GM21515 (cell line): Measurements from ENCODE around the gene PTCD3.

Experiments
- ATAC-seq: cut with Tn5 transposase; IDR thresholded peaks from one replicate; pipeline ENCODE4 v1.9.1; 2021; ENCODE audit not compliant: unreplicated experiment

PTCD3 gene

DNA sequence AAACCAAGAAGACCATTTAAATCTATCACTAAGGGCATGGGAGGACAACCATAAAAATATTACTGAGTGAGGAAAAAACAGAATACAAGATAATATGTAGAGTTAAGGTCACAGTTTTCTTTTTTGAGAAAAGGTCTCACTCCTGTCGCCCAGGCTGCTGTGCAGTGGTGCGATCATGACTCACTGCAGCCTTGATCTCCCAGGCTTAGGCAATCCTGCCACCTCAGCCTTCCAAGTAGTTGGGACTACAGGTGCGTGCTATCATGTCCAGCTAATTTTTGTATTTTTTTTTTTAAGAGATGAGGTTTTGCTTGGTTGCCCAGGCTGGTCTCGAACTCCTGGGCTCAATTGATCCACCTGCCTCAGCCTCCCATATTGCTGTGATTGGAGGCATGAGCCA lies 24.3 kb upstream of the PTCD3 start:
- no peak for ATAC-seq

DNA sequence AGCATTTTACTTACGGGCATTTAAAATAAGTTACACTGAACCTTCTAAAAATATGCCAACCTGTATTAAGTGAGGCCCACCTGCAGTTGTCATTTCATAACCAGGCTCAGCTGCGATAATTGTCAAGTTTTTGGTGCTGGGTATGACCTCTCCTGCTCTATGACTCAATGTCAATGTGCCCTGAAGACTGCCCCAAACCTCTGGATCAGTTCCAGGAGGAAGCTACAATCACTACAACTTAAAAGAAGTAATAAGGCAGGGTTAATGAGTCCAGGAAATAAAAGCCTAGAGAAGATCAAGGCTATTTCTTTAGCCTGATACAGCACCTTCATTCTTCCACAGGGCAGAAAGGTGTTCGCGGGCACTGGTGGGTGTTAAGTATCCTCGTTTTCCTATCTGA lies 23.3 kb upstream of the PTCD3 start:
- ATAC-seq: no peak

DNA sequence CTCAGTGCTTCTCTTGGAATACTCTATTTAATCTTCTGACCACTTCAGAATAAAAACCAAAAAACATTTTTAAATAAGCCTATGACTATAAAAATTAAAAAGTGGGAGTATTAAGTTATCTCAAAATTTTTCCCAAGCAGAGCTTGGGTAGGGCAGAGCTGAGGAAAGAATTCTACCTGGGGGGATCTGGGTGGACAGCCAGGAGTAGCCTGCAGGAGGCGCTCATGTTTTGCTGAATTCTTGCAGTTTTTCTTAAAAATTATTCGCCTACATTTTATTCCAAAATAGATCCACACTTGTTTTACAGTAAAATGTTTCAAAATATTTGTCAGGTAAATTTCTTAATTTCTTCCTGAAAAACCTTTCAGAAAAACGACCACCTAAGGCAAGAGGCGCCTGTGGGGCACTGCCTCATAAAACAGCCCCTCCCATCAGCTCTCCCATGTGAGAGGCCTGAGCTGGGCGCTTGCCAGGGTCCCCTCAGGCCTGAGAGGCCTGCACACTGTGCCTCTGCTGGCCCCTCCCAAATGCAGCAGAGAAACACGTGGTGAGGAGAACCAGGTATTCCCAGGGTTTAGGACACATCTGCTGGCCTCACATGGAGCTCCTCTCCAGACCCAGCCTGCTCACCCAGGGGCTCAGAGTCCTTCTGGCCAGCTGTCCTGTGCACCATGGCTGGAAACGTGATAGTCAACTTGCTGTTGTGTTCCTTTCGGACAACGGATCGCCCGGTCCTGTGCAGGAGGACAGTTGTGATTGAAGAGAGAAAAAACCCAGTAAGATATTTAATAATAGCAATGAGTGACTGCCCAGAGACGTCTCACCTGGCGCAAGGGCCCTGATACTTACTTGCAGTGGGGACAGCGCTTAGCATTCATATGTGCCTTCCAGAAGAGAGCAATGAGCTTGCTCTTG lies 17.8 kb upstream of the PTCD3 start:
- ATAC-seq: no peak

DNA sequence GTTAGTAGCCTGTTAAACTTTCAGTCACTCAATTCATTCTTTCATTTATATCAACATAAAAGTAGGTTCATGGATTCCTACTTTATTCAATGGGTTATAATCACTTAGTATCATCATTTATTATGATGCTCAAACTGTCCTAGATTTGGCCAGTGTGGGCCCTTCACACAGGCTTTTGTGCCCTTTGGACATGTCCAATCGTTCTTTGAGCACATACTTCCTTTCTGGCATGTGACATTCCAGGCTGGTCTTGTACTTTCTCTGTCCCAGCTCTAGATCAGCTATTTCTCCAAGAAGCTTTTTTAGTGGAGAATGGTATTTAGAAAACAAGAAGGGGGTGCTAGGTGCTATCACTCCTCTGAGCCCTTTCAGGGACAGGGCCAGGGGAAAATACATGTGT lies 11.8 kb upstream of the PTCD3 start:
- ATAC-seq: no peak

DNA sequence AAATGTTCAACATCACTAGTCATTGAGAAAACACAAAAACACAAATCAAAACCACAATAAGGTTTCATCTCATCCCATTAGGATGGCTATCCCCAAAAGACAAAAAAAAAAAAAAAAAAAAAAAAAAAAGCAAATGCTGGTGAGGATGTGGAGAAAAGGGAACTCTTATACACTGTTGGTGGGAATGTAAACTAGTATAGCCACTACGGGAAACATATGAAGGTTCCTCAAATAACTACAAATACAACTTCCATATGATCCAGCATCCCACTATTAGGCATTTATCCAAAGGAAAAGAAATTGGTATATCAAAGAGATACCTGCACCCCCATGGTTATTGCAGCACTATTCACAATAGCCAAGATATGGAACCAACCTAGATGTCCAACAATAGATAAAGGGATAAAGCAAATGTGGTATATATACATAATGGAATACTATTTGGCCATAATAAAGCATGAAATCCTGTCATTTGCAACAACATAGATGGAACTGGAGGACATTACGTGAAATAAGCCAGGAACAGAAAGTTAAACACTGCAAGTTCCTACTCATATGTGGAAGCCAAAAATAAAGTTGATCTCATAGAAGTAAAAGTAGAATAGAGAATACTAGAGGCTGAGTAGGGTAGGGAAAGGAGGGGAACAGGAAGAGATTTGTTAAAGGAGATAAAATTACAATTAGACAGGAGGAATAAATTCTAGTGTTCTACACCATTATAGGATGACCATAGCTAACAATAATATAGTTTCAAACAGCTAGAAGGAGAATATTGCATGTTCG lies 8.7 kb upstream of the PTCD3 start:
- ATAC-seq: no peak

DNA sequence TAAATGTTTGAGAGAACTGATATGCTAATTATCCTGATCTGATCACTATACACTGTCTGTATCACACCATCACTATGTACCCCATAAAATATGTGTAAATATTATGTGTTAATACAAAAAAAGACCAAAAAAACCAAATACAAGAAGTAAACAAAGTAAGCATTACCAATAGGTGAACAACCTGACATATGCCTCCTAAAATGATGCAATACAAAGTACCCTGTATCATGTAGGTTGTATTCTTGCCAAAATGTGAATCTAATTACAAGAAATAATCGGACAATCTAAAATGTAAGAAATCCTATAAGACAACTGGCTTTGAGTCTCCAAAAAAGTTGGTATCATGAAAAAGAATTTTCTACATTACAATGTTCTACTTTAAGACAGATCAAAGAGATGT lies 8.1 kb upstream of the PTCD3 start:
- no peak for ATAC-seq

DNA sequence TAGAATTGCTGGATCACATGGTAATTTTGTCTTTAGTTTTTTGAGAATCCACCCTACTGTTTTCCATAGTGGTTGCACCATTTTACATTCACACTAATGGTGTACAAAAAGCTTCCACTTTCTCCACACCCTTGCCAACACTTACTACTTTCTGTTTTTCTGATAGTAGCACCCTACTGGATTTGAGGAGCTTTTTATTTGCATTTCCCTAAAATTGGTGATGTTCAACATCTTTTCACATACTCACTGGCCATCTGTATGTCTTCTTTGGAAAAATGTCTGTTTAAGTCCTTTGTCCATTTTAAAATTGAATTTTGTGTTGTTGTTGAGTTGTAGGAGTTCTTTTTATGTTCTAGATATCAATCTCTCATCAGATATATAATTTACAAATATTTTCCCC lies 3.9 kb upstream of the PTCD3 start:
- ATAC-seq: no peak

DNA sequence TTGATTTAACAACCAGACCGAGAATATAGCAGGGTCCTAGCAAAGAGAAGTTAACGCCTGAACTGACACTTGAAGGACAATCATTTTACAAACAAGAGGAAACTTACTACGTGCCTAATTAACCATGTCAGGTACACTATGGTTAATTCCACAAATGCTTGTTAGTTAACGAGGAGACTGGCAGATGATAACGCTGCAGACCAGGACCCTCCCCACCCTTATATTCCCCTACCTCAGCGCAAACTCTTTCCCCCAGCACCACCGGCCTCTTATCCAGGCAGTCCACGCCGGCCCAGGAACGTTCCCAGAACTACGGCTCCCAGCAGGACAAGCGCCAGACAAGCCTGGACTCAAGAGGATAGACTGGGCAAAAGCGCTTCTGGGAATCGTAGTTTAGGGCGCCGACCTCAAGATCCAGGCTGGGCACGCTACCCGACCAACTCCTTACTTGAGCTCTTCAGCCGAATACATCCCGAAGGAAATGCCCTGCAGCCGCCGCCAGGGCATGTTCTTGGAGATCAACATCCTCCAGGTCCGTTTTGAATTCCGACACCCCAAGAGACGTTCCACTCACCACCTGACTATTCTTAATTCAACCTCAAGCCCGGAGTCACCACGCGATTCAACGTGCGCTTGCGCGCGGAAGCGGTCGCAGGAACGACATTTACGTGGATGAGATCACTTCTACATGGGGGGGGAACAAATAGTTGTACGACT lies 625 bp upstream of the PTCD3 start, which contains the start of gene POLR1A:
Gene POLR1A, minus strand, starts transcription at position 635 of the 717 bp plus-strand sequence. Its CDS starts 110 bp downstream, at position 525.
- peak; percentile 60 for ATAC-seq

DNA sequence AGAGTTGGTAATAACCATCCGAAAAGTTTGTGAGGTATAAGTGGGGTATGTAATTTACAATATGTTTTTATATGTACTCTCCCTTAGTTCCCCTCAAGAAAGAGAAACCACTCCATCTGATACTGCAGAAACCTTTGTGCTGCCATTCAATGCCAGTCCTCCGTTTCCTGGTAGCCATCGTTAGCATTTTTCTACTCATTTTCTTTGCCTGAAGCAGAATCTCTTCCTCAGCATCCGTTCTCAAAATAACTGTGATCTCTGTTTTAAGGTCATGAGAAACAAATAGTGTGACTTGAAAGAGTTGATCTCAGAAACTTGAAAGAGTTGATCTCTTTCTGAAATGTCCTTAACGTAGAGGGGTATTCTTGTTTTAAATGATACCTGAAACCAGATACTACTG lies 996 bp downstream of the PTCD3 start:
- ATAC-seq: no peak

DNA sequence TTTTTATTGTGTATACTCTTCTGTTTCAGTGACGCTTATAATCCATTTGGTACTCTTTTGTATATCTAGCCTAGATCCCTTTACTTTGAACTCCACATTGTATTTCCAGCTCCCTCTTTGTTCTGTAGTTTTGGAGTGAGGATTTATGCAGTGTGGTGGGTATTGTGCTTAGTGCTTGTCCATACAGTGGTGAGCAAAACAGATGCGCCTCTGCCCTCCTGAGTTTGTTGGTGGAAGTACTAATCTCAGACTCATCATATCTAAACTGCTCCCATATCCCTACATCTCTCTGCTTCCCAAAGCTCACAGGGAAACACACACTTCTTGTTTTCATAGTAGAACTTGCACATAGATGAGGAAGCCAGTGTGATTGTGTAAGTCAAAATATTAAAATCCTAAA lies 12.1 kb downstream of the PTCD3 start:
- ATAC-seq: no peak

DNA sequence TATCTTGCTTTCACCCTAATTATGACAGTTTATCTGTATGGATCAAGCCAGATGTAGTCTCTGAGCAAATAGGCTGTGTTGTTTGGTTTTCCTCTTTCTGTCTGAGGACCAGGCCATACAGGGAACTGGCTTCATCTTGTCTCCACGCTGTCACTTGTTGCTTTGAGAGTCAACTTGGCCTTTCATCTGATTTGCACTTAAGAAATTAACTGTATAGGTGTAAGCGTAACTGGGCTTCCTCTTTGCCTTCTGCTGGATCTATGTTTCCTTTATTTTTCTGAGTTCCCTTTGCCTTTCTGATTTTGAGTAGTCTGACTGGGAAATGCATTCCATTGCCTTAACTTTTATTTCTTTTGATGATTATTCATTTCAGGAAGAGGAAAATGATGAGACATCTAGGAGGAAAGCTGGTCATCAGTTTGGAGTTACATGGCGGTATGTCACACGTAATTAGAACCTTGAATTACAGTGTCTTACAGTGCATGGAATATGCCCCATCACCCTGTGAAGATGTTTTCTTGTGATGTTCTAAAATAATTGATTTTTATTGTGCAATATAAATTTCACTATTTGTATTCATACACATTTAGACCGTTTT lies 17.4 kb downstream of the PTCD3 start:
- ATAC-seq: no peak

DNA sequence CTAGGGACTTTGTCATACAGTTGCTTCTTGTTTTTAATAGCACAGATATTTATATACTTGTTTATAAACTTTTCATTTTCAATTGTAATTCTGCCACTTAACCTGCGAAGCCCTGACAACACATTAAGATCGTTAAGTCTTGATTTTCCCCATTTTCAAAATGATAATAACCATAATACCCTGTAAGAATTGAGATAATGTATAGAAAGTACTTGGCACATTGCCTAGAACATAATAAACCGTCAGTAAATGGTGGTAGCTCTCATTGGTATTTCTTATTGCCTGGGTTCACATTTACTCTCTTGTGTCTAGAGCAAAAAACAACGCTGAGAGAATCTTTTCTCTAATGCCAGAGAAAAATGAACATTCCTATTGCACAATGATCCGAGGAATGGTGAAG lies 18.6 kb downstream of the PTCD3 start:
- no peak for ATAC-seq

DNA sequence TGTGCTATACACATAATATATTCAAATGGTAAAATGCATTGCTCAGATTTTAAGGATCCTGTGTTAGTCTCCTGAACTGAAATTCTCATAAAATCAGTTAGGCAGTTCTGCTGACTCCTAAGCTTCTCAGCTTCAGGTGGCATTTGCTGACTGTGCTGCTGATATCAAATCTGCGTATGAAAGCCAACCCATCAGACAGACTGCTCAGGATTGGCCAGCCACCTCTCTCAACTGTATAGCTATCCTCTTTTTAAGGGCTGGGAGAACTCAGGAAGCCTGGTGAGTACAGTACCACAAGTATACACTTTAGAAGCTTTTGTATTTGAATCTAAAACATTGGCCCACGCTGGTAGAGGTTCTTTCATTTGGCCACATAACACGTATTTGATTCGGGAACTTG lies 28.7 kb downstream of the PTCD3 start:
- no peak for ATAC-seq

DNA sequence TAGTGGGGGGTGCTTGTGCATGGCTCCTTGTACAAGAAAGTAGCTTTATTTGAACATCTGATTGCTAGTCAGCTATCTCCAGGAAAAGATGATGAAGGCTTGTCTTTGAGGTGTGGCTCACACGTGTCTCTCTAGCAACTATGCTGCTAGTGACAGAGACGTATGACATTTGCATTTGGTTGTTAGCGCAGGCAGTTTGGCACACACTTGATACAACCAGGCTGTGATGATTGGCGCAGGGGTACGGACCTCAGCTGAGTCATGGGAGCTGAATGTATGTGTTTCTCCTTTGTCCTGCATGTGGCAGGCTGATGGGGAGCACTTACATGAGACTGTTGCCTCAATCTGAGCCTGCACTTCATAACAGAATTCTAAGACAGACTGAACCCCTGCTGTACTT lies 29.6 kb downstream of the PTCD3 start:
- ATAC-seq: no peak

DNA sequence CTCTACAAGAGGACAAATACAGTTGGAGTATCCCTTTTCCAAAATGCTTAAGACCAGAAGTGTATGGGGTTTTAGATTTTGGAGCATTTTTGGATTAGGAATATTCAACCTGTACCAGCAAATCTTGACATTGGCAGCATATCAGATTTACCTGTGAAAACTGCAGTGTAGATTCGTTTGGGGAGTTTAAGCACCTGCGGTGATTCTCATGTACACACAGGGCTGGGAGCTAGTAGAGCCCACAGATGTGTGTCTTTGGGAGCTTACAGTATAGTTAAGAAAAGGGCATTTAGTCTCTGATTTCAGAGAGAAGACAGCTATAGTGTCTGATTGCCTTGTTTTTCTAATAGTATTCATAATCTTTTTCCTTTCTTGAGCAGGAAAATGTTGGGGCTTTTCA lies 30.1 kb downstream of the PTCD3 start:
- ATAC-seq: no peak

DNA sequence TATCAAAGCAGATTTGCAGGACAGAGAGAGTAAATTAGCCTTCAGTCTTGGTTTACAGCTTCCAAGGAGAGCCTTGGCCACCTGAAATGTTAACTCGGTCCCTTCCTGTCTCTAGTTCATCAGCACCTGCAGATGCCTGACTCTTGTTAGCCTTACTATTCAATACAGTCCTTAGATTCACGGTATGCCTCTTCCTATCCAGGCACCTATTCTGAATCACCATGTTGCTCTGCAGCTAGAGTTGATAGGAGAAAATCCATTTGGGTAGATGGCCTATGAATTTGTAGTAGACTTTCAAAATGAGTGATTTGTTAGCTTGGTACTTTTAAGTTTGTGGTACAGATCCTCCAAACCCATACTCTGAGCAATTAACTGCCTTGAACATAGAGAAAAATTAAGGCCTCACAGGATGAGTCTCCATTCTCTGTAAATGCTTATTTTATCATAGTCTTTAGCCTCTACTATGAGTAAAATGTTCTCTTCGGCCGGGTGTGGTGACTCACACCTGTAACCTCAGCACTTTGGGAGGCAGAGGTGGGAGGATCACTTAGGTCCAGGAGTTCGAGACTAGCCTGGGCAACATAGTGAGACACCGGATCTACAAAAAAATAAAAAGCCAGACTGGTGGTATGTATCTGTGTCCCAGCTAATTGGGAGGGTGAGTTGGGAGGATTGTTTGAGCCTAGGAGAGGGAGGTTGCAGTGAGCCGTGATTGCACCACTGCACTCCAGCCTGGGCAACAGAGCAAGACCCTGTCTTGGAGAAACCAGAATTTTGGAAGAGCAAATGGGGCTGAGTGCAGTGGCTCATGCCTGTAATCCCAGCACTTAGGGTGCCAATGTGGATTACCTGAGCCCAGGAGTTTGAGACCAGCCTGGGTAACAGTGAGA lies 32.9 kb downstream of the PTCD3 start:
- no peak for ATAC-seq

DNA sequence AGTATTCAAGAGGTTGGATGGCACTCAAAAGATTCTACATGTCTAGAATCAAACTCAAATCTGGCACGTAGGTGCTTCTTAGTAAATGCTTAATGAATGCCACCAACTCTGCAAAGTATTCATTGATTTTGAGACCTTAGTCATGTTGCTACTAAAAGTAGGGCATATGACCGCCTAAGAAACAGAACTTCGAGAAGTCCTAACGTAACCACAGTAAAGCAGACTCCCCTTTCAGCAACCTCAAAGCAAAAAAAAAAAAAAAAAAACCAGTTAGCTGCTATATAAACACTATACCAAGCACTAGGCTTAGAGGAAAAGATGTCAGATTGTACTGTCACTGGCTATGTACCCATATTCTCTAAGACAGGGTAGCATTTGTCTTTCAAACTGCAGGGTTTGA lies 33.9 kb downstream of the PTCD3 start:
- ATAC-seq: no peak

DNA sequence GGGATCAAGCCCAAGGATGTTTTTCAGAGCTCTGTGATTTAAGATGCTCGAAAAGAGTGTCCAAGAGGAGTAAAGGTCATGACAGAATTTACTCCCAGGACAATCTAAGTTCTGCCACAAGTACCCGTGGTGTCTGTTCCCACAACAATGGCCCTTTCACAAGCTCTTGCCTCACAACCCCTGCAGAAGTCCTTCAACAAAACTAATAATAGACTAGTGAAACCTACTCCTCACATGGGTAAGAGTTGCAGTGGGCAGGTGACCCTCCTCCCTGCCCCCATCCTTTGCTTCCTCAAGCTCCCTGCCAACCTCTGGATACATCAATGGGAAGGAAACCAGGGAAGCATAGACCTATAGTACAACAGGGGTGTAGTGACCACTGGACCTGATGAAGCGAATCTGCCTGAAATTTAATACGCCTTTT lies 34.9 kb downstream of the PTCD3 start:
- no peak for ATAC-seq

DNA sequence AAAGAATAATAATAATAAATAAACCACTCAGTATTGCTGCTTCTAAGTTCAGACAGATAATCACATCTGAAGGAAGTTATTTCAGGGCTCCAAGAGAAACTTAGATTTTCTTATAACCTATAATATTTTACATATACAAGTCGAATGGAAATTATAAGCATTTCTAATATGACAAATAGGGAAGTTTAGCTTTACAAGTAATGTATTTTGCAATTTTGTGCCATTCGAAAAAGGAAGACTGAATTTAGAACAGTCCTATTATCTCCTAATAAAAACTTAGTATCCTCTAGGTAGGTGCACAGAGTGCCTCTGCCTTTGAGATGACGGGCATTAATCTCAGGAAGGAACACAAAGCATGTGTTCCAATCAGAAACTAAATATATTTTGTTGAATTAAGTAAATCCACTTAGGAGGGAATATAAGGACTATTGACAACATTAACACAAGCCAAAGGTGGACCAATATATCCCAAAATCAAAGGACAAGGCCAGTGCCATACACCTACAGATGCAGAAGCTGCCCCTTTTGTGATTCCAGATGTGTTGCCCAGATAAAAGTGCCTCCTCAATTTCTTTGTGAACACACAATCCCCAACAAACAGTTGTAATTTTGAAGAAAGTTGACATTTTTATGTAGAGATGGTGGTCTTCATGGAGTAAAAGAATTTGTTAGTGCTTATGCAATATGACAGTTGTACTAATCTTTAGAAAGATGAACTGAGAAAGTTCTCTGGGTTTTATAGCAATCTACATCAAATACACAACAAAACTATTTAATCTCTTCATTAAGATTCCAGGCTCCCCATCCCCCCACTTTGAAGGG lies 36.6 kb downstream of the PTCD3 start:
- ATAC-seq: no peak
